ENCODE measurements around the gene ZNF600.
"Not testable (repeated sequence)": the region's sequence is repeated elsewhere in the genome, so short reads cannot be mapped to it uniquely, and the experiment has no call there.

DNA sequence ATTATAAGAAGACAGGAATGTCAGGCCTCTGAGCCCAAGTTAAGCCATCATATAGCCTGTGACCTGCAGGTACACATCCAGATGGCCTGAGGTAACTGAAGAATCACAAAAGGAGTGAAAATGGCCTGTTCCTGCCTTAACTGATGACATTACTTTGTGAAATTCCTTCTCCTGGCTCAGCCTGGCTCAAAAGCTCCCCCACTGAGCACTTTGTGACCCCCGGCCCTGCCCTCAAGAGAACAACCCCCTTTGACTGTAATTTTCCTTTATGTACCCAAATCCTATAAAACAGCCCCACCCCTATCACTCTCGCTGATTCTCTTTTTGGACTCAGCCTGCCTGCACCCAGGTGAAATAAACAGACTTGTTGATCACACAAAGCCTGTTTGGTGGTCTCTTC lies 30.1 kb downstream of the ZNF600 start:
- TF ChIP-seq, protein P1, sequence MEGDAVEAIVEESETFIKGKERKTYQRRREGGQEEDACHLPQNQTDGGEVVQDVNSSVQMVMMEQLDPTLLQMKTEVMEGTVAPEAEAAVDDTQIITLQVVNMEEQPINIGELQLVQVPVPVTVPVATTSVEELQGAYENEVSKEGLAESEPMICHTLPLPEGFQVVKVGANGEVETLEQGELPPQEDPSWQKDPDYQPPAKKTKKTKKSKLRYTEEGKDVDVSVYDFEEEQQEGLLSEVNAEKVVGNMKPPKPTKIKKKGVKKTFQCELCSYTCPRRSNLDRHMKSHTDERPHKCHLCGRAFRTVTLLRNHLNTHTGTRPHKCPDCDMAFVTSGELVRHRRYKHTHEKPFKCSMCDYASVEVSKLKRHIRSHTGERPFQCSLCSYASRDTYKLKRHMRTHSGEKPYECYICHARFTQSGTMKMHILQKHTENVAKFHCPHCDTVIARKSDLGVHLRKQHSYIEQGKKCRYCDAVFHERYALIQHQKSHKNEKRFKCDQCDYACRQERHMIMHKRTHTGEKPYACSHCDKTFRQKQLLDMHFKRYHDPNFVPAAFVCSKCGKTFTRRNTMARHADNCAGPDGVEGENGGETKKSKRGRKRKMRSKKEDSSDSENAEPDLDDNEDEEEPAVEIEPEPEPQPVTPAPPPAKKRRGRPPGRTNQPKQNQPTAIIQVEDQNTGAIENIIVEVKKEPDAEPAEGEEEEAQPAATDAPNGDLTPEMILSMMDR (IDR thresholded peaks at IDR 0.05; ENCODE audit: low read depth, low read length, poor library complexity, severe bottlenecking): not testable (repeated sequence)
- TF ChIP-seq EZH2phosphoT487 (IDR thresholded peaks at IDR 0.05; ENCODE audit: borderline replicate concordance, low read length): not testable (repeated sequence)

All from DOHH2 (cell line).